SK-N-SH (cell line): ENCODE results near the gene OR1I1. TPM values are rescaled to one million over a fixed set of nuclear protein-coding genes. Genes with fewer than 3 reads are reported as not detected.

Source experiments
- CTCF ChIA-PET: fragments of 300-600, 350-600 bp; formaldehyde crosslinking; extraction: SDS; loops from one replicate; lab custom pipeline; 2021; lab: Yijun Ruan, JAX
- POLR2A ChIA-PET: fragments of 350-600 bp; sonication (Branson Sonifier 250); formaldehyde crosslinking; extraction: SDS; loops from one replicate; lab custom pipeline; 2020; ENCODE audit warnings: antibody characterized with exemption, inconsistent platforms; lab: Yijun Ruan, JAX
- DNase-seq: peaks from one replicate; pipeline ENCODE4 v3.0.0; 2012
- H2AFZ ChIP-seq: fragments of 200-600 bp; sonication (generic); 2 replicates; pipeline ENCODE4 v1.8.1; 2016; ENCODE audit warnings: antibody characterized with exemption, mild to moderate bottlenecking, low read depth
- H3F3A ChIP-seq: fragments of 200-600 bp; sonication (generic); replicated peaks from 2 replicates; pipeline ENCODE3; 2016; ENCODE audit warnings: antibody characterized with exemption, mild to moderate bottlenecking; ENCODE audit not compliant: insufficient read depth
- H3K27ac ChIP-seq, 2 experiments: fragments of 200-500 bp in 1 of 2; fragments of 200-600 bp in 1 of 2; sonication (Bioruptor generic) in 1 of 2; sonication (generic), shearing (Covaris generic) in 1 of 2; 2 replicates each; pipeline versions ENCODE4 v1.5.1 to v1.6.1; 2014 to 2016; ENCODE audit warnings: low read depth in 2 of 2, inconsistent platforms in 1 of 2, low read length in 1 of 2, mild to moderate bottlenecking in 1 of 2, mixed read lengths in 1 of 2
- H3K27me3 ChIP-seq: fragments of 200-600 bp; sonication (generic), shearing (Covaris generic); 2 replicates; pipeline ENCODE4 v1.6.1; 2016; ENCODE audit warnings: mixed run types; ENCODE audit not compliant: insufficient read depth
- H3K36me3 ChIP-seq, 2 experiments: fragments of 200-500 bp in 1 of 2; fragments of 200-600 bp in 1 of 2; sonication (Bioruptor generic) in 1 of 2; sonication (generic) in 1 of 2; replicated peaks in 1 of 2; 2 replicates each; pipeline versions ENCODE3 to v1.5.1; 2014 to 2016; ENCODE audit warnings: low read length in 1 of 2, mild to moderate bottlenecking in 1 of 2; ENCODE audit not compliant: insufficient read depth in 2 of 2, control insufficient read depth in 1 of 2
- H3K4me1 ChIP-seq, 2 experiments: fragments of 200-500 bp in 1 of 2; fragments of 200-600 bp in 1 of 2; sonication (Bioruptor generic) in 1 of 2; sonication (generic), shearing (Covaris generic) in 1 of 2; 2 replicates each; pipeline versions ENCODE4 v1.5.1 to v1.6.1; 2014 to 2016; ENCODE audit warnings: low read depth in 1 of 2, low read length in 1 of 2, mixed run types in 1 of 2; ENCODE audit not compliant: insufficient read depth in 2 of 2, control insufficient read depth in 1 of 2
- H3K4me2 ChIP-seq: fragments of 200-600 bp; sonication (generic), shearing (Covaris generic); 2 replicates; pipeline ENCODE4 v1.6.1; 2017; ENCODE audit warnings: mixed run types
- H3K4me3 ChIP-seq, 2 experiments: fragments of 200-500 bp in 1 of 2; fragments of 200-600 bp in 1 of 2; sonication (Bioruptor generic) in 1 of 2; sonication (generic), shearing (Covaris generic) in 1 of 2; 2 replicates each; pipeline versions ENCODE4 v1.5.1 to v1.8.1; 2014 to 2016; ENCODE audit warnings: low read depth in 2 of 2, inconsistent platforms in 1 of 2, low read length in 1 of 2, mild to moderate bottlenecking in 1 of 2, mixed read lengths in 1 of 2, moderate library complexity in 1 of 2
- H3K79me2 ChIP-seq: fragments of 200-600 bp; sonication (generic); 2 replicates; pipeline ENCODE4 v1.8.1; 2017; ENCODE audit warnings: mild to moderate bottlenecking; ENCODE audit not compliant: insufficient read depth
- H3K9ac ChIP-seq: fragments of 200-600 bp; sonication (generic); 2 replicates; pipeline ENCODE4 v1.6.1; 2017; ENCODE audit warnings: mixed run types
- H3K9me2 ChIP-seq: fragments of 200-600 bp; sonication (generic); 2 replicates; pipeline ENCODE4 v1.6.1; 2017; ENCODE audit warnings: mixed run types
- H3K9me3 ChIP-seq: fragments of 200-600 bp; sonication (generic); 2 replicates; pipeline ENCODE4 v1.6.1; 2017; ENCODE audit warnings: mixed run types, mild to moderate bottlenecking, moderate library complexity
- H4K20me1 ChIP-seq: fragments of 200-600 bp; sonication (generic); 2 replicates; pipeline ENCODE4 v1.6.1; 2017; ENCODE audit warnings: mild to moderate bottlenecking, mixed run types; ENCODE audit not compliant: insufficient read depth
- CHD2 ChIP-seq: fragments of 150-350 bp; IDR thresholded peaks from 2 replicates; pipeline ENCODE4 v1.6.1; 2018; ENCODE audit warnings: low read length; ENCODE audit not compliant: partially characterized antibody
- ELF1 ChIP-seq: IDR thresholded peaks from 2 replicates; pipeline ENCODE4 v1.4.0; 2012
- GATA2 ChIP-seq: sonication (generic); formaldehyde crosslinking; IDR thresholded peaks from 2 replicates; pipeline ENCODE4 v1.5.0; 2020; ENCODE audit warnings: mild to moderate bottlenecking, missing genetic modification reagents
- JUND ChIP-seq: IDR thresholded peaks from 2 replicates; pipeline ENCODE4 v1.4.0; 2012
- MAX ChIP-seq: IDR thresholded peaks from 2 replicates; pipeline ENCODE4 v1.4.0; 2012; ENCODE audit warnings: low read depth
- MEF2A ChIP-seq: IDR thresholded peaks from 2 replicates; pipeline ENCODE4 v1.4.0; 2012; ENCODE audit warnings: low read depth, borderline replicate concordance
- MXI1 ChIP-seq: IDR thresholded peaks from 2 replicates; pipeline ENCODE4 v1.6.1; 2012; ENCODE audit warnings: mild to moderate bottlenecking, low read depth, low read length, improper control_type of control experiment
- POLR2AphosphoS5 ChIP-seq: IDR thresholded peaks from 2 replicates; pipeline ENCODE4 v1.6.1; 2012; ENCODE audit warnings: low read depth, low read length
- RAD21 ChIP-seq: IDR thresholded peaks from 2 replicates; pipeline ENCODE4 v1.6.1; 2012; ENCODE audit warnings: mild to moderate bottlenecking, low read length
- RFX5 ChIP-seq: IDR thresholded peaks from 2 replicates; pipeline ENCODE4 v1.6.1; 2012; ENCODE audit warnings: mild to moderate bottlenecking, improper control_type of control experiment, low read length
- SMC3 ChIP-seq: IDR thresholded peaks from 2 replicates; pipeline ENCODE4 v1.6.1; 2012; ENCODE audit warnings: low read depth, low read length, improper control_type of control experiment
- TAF1 ChIP-seq: IDR thresholded peaks from 2 replicates; pipeline ENCODE4 v1.6.1; 2012; ENCODE audit warnings: low read depth, mild to moderate bottlenecking, low read length, moderate library complexity, borderline replicate concordance
- TCF12 ChIP-seq: IDR thresholded peaks from 2 replicates; pipeline ENCODE4 v1.4.0; 2012
- USF1 ChIP-seq: IDR thresholded peaks from 2 replicates; pipeline ENCODE4 v1.4.0; 2012; ENCODE audit warnings: low read depth, borderline replicate concordance
- WGBS: methylation state at CpG from one replicate; pipeline ENCODE4 v1.1.6; 2017; ENCODE audit warnings: low lambda C conversion rate; 5-methylcytosine and 5-hydroxymethylcytosine counted together
- polyA plus RNA-seq, 3 experiments: library from polyadenylated mRNA; depleted of rRNA; stranded (reverse); fragments of >200 nt; gene quantifications; 2 replicates each; pipeline ENCODE4 v1.2.3, GENCODE V29; 2012
- TF ChIP-seq, protein P1 (sequence below): fragments of 150-350 bp; IDR thresholded peaks from 2 replicates; pipeline ENCODE4 v1.6.1; 2017; ENCODE audit warnings: antibody characterized with exemption, low read length, low read depth, borderline replicate concordance
- TF ChIP-seq, protein P2 (sequence below): IDR thresholded peaks from 2 replicates; pipeline ENCODE4; 2012
- TF ChIP-seq, protein P3 (sequence below): IDR thresholded peaks from 2 replicates; pipeline ENCODE4 v1.4.0; 2012; ENCODE audit warnings: low read depth, borderline replicate concordance

OR1I1 gene
- polyA plus RNA-seq, 1 of the 3 experiments (the other 2 are of a cell fraction): not detected

DNA sequence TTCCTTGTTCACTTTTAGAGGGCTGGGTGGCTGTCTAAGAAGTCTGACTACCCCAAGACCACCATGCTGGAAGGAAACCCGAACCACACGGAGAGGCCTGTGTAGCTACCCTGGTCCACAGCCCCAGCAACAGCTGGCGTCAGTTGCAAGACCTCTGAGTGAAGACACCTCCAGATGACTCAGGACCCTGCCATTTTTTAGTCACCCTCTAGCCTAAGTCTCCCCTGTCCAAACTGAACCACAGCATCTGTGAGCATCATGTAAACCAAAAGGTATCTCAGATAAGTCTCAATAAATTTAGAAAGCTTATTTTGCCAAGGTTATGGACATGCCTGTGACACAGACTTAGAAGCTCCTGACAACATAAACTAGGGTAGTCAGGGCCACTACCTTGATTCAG, 23.0 kb downstream of the OR1I1 start:
- H3K36me3 ChIP-seq: peaks cover 2 to 10% of the 10 kb centered on the region in 2 experiments
- 20% methylated on average over 2 of the region's 3 CpGs for WGBS
- no peaks in the 10 kb centered on the region for H3K9me3 ChIP-seq
- peaks cover 0 to 9% of the 10 kb centered on the region in 2 experiments; a peak in 1 of 4 replicates for H3K4me1 ChIP-seq
- no peak overlapping the region for H3K27ac ChIP-seq
- H3K4me3 ChIP-seq: no peak overlapping the region
- TF ChIP-seq SMC3: no peak
- TF ChIP-seq, protein P1, sequence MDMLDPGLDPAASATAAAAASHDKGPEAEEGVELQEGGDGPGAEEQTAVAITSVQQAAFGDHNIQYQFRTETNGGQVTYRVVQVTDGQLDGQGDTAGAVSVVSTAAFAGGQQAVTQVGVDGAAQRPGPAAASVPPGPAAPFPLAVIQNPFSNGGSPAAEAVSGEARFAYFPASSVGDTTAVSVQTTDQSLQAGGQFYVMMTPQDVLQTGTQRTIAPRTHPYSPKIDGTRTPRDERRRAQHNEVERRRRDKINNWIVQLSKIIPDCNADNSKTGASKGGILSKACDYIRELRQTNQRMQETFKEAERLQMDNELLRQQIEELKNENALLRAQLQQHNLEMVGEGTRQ: no peak
- no peak for TF ChIP-seq CHD2
- TF ChIP-seq USF1: no peak
- no peak for TF ChIP-seq RFX5
- TF ChIP-seq POLR2AphosphoS5: no peak
- TF ChIP-seq MAX: no peak
- TF ChIP-seq ELF1: no peak
- TF ChIP-seq MEF2A: no peak
- TF ChIP-seq MXI1: no peak
- no peak for TF ChIP-seq RAD21
- TF ChIP-seq, protein P2, sequence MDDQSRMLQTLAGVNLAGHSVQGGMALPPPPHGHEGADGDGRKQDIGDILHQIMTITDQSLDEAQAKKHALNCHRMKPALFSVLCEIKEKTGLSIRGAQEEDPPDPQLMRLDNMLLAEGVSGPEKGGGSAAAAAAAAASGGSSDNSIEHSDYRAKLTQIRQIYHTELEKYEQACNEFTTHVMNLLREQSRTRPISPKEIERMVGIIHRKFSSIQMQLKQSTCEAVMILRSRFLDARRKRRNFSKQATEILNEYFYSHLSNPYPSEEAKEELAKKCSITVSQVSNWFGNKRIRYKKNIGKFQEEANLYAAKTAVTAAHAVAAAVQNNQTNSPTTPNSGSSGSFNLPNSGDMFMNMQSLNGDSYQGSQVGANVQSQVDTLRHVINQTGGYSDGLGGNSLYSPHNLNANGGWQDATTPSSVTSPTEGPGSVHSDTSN: no peak
- TF ChIP-seq GATA2: no peak
- TF ChIP-seq JUND: no peak
- TF ChIP-seq, protein P3, sequence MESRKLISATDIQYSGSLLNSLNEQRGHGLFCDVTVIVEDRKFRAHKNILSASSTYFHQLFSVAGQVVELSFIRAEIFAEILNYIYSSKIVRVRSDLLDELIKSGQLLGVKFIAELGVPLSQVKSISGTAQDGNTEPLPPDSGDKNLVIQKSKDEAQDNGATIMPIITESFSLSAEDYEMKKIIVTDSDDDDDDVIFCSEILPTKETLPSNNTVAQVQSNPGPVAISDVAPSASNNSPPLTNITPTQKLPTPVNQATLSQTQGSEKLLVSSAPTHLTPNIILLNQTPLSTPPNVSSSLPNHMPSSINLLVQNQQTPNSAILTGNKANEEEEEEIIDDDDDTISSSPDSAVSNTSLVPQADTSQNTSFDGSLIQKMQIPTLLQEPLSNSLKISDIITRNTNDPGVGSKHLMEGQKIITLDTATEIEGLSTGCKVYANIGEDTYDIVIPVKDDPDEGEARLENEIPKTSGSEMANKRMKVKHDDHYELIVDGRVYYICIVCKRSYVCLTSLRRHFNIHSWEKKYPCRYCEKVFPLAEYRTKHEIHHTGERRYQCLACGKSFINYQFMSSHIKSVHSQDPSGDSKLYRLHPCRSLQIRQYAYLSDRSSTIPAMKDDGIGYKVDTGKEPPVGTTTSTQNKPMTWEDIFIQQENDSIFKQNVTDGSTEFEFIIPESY: no peak
- no peak for TF ChIP-seq TAF1
- TF ChIP-seq TCF12: no peak
- H4K20me1 ChIP-seq: no peaks in the 10 kb centered on the region
- H3K9ac ChIP-seq: no peak overlapping the region
- ChIA-PET CTCF (interaction anchor here (3.2 kb wide), 1 partner anchor 13 kb away, joined by 13 read pairs; no protein-coding TSS in a partner anchor), POLR2A (interaction anchor here (0.6 kb wide), 1 partner anchor 273 kb away, joined by 3 read pairs; no protein-coding TSS in a partner anchor)
- no peak overlapping the region for H2AFZ ChIP-seq
- peaks cover 26% of the 10 kb centered on the region for H3K79me2 ChIP-seq
- H3K9me2 ChIP-seq: no peaks in the 10 kb centered on the region
- H3K27me3 ChIP-seq: no peaks in the 10 kb centered on the region
- no peak overlapping the region for H3K4me2 ChIP-seq
- DNase-seq: no peak
- no peaks in the 10 kb centered on the region for H3F3A ChIP-seq
